HG03045 (cell line): ENCODE measurements around the gene STYXL1.
"Not testable (repeated sequence)": the region's sequence is repeated elsewhere in the genome, so short reads cannot be mapped to it uniquely, and the experiment has no call there.

Source experiments
- ATAC-seq: cut with Tn5 transposase; IDR thresholded peaks from one replicate; pipeline ENCODE4 v1.9.1; 2021; ENCODE audit warnings: mild to moderate bottlenecking, moderate library complexity; ENCODE audit not compliant: unreplicated experiment

Gene STYXL1

DNA sequence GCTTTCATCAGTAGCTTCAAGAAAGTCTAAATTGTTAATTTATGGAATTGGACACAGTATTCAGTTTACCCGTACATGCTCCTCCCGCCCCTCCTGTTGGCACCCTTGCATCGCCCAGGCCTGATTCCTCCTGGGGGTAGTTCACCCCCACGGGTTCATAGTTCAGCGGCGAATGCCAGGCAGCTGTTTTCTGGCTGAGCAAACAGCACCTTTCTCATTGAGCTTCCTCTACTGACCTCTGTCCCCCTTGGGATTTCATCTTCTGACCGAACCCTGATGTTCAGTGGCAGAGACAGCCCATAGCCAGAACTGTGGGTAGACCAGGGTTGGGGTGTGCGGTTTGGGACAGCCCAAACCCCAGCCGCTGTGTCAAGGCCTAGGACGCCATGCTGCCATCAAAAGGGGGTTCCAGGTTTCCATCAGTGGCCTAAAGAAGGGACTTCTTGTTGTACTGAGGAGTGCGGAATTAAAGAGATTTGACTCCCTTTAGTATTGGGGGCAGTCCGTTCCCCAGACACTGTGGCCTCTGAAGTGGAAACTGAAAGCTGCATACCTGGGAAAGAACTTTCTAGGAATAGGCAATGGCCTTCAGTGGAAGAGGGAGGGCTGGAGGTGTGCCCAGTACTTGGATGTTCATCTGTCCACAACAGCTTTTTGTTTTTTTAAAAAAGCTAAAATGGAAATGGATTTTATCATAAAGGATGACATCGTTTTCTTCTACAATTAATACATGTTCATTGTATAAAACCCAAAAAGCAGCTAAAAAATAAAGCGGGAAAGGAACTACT is 19.1 kb upstream of the STYXL1 start:
- no peak for ATAC-seq

DNA sequence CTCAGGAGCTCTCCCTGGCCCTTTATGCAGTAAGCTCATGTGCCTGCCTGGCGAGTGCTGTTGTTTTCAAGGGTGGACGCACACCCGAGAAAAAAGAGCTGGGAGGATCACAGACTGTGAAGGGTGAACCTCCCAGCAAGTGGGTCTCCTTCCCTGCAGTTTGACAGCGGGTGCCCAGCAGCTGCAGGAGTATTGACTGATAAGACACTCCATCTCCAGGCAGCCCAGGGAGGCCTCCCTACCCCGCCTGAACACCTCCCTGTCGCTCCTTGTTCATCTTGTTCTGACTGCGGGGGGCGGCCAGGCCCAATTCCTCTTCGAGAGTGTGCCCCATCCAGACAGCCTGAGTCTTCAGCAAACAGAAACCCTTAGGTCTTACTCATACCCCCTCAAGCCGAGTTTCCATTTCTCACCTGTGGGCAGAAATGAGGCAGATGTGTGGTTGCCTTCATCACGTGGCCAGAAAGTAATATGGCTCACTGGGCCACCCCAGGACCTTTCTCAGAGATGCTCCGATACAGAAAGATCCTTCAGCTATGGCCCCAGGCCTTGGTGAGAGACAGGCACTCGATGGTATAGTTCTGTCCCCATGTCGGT is 17.3 kb upstream of the STYXL1 start:
- no peak for ATAC-seq

DNA sequence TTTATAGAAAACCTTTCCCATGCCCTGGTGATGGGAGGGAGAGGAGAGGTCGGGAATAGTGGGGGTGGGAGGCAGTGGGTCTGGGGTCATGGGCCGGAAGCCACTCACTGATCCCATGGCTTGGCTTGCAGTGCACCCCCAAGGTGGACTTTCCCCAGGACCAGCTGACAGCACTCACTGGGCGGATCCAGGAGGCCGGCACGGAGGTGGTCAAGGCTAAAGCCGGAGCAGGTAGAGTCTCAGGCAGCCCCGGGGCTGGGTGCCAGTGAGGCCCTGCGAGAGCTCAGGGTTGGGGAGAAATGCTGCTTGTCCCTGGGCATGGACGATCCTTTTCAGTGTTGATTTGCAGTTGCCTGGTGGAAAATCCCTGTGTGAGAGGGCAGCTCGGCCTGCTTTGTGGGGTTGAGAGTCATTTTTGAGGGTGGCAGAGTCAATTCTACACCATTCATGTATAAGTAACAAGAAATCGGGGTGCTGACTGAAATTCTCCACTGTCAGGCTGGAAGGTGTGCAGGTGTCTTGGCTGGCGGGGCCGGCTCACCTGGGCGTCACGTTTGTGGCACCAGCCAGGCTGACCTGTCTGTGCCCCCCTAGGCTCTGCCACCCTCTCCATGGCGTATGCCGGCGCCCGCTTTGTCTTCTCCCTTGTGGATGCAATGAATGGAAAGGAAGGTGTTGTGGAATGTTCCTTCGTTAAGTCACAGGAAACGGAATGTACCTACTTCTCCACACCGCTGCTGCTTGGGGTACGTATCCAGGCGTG is 16.6 kb upstream of the STYXL1 start:
- no peak for ATAC-seq

DNA sequence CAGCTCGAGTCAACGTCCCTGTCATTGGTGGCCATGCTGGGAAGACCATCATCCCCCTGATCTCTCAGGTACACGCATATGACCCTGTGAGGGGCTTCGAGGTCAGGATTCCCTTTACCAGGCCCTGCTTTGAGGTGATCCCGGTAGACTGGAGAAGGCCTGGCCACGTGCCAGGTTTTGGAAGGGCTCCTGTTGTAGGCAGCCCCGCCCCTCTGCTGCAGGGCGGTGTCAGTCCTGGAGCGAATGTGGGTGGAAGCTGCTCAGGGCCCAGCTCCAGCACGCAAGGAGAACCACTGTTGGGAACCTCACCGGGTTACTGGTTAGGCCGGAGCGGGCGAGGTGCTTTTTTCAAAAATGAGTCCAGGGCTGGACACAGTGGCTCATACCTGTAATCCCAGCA is 15.7 kb upstream of the STYXL1 start:
- ATAC-seq = no peak

DNA sequence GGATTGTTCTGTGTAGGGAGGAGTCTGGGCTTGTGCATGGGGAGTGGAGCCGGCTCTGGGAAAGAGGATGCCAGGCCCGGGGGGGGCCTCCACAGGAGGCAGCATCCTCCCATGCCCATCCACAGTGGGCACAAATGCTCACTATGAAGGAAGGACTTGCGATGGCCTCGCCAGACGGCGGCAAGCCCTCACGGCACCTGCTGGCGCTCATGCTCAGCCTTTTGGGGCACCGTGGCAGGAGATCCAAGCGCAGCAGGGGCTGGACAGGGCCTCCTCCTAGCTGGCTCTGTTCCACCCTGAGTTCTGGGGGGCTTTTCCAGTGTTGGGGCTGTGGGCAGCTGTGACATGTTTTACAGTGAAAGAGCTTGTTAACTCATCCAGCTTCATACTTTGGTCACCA is 15.3 kb upstream of the STYXL1 start:
- ATAC-seq = no peak

DNA sequence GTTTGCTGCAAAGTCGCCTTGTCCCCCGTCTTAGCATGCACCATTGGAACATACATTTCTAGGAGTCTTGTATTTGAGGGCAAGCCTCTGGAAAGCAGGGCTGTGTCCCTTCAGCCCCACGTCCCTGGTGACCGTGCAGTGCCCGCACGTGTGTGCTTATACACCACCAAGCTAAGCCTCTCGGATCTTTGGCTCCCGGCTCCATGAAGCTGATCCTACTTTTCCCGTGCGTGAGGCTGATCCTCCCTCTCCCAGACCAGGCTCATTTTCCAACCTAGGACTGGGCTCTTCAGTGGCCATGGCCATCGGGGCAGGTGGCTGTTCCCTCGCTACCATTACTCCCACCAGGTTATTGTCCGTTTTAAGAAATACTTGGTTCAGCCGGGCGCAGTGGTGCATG is 14.5 kb upstream of the STYXL1 start:
- ATAC-seq = no peak

DNA sequence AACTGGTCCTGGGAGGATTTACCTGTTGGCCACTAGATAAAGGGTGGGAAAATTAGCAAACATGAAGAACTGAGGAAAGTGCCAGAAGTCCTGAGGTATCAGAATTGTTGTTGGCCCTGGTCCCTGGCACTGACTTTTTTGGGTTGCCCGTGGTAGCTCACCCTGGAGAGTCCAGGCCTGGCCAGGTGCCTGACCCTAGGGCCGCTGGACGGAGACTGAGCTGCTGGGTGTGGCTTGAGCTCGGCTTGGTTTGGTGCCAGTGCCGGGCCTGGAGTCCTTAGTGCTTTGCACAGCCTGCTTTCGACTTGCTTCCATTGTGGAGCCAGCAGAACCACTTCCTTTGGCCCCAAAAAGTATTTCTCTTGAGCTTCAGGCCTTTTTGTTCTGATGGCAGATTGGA is 13.0 kb upstream of the STYXL1 start:
- no peak for ATAC-seq

DNA sequence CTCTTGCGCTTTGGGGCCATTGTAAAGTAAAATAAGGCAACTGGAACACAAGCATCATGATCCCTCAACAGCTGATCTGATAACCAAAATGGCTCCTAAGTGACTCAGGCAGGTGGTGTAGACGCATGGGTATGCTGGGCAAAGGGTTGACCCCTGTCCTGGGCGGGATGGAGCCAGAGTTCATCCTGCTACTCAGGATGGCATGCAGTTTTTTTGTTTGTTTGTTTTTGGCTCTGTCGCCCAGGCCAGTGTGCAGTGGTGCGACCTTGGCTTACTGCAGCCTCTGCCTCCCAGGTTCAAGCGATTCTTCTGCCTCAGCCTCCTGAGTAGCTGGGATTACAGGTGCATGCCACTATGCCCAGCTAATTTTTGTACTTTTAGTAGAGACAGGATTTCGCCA is 10.9 kb upstream of the STYXL1 start:
- ATAC-seq = not testable (repeated sequence)

DNA sequence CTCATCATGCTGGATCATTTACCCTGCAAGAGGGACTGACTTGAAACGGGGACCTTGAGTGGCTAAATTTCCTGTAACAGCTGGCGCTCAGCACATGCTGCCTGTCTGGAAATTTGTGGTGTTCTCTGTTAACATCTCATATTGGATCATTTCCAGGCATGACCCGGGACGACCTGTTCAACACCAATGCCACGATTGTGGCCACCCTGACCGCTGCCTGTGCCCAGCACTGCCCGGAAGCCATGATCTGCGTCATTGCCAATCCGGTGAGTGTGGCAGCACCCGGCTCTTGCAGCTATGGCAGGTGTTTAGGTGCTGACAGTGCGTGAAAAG is 10.0 kb upstream of the STYXL1 start:
- ATAC-seq = no peak

DNA sequence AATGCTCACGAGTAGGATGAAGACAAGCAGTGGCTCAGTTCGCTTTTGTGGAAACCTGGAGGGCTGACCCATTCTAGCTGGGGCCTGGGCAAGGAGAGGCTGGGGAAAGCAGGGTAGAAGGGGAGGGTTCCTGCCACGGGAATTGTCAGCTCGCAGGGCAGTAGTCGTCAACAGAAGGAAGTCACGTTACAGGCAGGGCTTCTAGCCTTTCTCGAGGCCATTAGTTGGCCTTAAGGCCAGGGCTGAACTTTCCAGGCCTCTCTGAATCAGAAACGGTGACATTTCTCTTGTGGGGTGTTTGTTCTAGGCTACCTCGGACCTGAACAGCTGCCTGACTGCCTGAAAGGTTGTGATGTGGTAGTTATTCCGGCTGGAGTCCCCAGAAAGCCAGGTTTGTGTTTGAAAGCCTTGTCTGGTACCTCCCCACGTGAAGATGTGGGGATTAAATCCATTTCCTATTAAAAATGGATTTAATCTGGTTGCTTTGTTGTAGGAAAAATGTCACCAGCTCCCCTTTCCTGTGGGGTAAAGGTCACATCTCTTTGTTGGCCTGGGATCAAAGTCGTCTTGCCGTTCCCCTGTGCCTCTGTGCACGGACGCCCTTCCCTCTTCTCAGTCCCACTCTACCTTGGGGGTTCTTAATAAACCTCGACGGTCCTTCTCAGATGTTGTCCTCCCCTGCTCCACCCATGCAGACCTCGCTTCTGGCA is 9.5 kb upstream of the STYXL1 start:
- ATAC-seq = no peak

DNA sequence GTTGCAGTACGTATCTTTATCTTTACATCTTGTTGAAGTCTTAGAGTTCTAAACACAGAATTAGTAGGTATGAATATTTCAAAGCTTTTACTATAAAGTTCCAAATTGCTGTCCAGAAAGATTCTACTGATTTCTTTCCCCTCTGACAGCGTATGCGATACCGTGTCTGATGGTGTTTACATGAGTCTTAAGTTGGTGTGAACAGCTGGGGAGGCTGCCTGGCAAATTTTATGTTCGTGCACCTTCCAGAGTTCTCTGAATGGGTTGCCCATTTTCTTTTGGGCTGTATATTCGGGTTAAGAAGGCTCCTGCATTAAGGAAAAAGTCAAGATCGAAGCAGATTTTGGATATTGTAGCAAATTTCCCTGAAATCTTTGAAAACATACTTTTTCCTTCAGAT is 8.4 kb upstream of the STYXL1 start:
- no peak for ATAC-seq

DNA sequence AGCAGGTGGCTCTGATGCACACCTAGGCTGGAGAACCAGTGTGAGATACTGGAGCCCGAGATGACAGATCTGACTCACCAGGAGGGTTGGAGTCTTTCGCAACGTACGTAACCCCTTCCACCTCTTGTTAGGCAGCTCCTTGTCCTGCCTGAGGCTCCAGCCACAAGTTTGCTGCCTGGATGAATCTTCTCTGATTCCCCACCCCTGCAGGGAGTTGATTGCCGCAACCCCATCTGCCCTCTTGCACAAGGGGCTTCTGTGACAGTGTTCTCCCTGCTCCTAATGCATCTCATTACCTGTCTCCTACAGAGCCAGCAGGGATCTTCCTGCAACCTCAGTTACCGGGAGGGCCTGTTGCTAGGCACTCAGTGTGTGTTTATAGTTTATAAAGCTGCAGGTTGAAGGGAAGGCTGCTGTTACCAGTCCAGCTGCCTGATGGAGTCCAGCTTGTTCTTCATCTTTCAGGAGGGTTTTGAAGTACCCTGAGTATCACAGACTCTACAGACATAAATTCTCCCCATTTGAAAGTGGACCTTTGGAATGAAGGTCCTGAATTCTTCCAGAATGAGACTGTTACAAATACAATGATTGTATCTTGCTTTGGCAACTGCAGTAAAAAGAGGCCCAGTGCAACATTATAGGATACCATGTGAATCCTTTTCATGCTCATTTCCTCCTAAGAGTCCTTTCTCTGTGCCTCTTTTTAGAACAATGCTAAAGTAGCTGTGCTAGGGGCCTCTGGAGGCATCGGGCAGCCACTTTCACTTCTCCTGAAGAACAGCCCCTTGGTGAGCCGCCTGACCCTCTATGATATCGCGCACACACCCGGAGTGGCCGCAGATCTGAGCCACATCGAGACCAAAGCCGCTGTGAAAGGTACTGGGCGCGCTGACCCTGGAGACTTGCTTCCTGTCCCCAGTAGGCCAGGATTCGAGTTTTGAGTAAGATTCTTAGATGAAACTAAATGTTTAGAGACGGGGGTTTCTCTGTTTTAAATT is 6.6 kb upstream of the STYXL1 start:
- ATAC-seq = no peak

DNA sequence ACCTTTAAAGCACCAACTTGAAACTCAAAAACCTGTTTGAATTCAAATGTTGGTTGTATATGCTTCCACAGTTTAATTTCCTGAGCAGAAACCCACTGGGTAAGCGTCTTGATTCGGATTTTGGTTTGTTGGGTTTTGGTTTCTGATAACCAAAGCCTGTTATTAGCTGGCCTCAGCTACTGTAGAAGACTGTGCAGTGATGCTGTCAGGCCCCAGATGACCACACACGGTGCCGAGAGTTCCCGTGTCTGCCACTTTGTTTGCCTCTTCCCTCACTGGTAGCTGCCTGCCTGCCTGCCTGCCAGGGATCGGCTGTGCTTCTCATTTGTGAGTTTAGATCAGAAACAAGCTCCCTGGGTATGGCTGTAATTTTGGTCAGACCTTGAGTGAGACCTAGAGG is 5.7 kb upstream of the STYXL1 start:
- no peak for ATAC-seq

DNA sequence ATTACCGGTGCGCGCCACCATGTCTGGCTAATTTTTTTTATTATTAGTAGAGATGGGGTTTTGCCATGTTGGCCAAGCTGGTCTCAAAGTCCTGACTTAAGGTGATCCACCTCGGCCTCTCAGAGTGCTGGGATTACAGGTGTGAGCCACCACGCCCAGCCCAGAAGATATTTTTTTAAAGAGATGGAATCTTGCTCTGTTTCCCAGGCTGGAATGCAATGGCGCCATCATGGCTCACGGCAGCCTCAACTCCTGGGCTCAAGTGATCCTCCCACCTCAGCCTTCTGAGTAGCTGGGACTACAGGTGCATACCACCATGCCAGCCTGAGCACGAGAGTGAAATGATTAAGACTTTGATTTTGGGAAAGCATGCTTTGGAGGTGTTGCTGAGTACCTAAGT is 4.9 kb upstream of the STYXL1 start:
- ATAC-seq = not testable (repeated sequence)

DNA sequence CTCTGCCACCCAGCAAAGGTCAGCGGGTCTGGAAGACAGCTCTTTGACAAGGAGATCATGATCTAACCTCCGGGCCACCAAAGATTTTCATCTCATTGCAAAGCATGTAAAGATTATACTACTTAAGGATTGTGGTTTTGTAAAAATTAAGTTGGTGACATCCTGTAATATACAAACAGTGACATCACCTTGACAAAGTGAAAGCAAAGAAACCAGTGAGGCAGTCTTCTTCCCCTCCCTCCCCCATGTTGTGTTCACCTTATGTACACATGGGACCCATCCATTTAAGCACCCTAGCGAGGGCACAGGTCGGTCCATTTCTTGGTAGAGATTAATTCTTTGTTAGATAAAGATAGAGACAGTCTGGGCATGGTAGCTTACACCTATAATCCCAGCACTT is 4.0 kb upstream of the STYXL1 start:
- ATAC-seq = no peak

DNA sequence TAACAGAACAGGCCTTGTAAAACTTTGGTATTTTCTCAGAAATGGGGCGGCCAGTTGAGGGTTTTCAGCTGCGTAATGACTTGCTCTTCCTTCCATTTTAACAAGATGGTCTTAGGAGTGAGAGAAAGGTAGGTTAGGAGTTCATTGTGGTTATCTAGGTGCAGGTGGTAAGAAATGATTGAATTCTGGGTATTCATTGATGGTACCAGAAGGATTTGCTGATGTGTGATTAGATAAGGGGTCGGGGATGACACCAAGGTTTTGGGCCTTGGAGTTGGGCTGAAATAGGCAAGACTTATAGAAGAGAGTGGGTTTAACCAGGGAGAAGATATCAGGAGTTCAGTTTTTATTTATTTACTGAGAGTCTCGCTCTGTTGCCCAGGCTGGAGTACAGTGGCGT is 2.7 kb upstream of the STYXL1 start:
- no peak for ATAC-seq

DNA sequence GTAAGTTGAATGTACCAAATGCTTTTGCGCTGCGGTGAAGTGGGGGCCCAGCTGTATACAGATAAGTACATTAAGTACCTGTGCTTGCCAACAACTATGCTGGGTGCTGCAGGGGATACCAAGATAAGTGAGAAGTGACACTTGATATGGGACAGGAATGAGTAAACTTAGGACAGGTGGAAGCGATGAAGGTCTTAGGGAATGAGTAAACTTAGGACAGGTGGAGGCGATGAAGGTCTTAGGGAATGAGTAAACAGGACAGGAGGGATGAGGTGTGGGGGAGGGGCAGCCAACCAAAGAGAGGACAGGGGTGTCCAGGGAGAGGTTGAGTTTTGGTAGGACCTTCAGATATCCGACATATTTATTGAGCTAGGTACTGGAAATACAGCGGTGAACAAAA is 1.5 kb upstream of the STYXL1 start:
- ATAC-seq = no peak

DNA sequence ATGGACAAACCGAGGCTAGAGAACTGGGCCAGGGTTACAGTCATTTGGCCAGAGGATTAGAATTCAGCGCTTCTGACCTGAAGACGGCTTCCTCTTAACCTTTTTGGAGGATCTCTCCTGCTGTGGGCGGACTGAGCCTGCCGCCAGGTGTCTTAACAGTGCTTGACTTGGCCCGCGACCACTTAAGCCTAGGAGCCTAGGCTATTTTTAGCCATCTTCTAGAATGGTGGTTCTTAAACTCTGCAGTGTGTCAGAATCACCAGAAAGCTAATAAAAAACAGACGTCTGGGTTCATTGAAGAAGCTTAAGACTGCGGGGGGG is 828 bp upstream of the STYXL1 start:
- ATAC-seq = no peak

DNA sequence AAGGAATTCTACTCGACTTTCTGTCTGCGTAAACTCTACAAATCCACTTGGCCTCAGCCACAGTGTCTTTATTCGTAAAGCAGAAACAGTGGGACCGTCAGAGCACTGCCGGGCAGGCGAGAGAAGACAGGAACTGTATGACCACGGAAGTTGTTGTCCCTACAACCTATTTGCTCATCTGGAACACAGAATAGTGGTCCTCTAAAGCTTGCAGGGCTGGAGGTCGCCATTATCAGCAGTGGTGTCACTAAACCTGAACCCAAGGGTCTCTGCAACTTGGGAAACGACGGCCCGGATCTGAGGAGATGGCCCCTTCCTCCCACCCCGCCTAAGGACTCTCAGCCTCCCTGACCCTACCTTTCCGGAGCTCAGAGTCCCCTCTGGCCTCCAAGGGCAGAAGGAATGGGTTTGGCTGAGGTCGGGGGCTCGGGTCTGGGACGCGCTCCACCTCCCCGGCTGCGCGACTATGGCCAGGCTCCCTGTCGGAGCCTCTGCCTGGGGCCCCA is 442 bp downstream of the STYXL1 start:
- no peak for ATAC-seq

DNA sequence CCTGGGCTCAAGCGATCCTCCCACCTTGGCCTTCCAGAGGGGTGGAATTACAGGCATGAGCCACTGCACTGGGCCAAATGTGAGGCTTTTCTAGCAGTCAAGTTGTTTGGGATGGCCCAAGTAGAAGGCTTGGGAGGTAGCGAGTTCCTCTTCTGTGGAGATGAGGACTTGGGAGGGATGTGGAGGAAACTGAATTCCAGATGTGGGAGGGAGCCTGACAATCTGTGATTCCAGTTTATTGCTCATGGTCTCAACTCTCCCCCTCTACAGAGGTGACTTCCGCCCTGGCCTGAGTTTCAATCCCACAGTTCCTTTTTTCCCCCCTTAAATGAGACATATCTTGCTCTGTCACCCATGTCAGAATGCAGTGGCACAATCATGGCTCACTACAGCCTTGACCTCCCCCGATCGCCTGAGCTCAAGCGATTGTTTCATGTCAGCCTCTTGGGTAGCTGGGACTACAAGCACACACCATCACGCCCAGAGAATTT is 3.4 kb downstream of the STYXL1 start:
- ATAC-seq = no peak
